ENCODE results near the gene CD200R1L.
A peak's percentile ranks its signal among the peaks of the same experiment; 100 is the strongest.

CD200R1L gene

DNA sequence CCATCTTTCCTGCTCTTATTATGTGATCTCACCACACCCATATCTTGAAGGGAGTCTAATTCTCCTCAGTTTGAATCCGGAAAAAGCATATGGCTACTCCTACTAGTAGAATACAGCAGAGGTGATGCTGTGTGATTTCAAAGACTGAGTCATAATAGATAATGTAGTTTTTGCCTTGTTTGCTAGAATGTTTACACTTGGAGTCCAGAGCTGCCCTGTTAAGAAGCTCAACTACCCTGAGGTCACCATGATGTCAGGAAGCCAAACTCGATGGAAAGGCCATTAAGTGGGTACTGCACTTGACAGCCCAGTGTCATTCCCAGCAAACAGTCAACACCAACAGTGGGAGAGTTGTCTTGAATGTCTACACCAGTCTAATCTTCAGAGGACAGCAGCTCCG is 56.9 kb downstream of the CD200R1L start:
- TF ChIP-seq GATA2 (IDR thresholded peaks at IDR 0.05; ENCODE audit: low read depth, low read length) (no peak), GATA3 (IDR thresholded peaks at IDR 0.05; ENCODE audit: low read depth, low read length) (no peak)

DNA sequence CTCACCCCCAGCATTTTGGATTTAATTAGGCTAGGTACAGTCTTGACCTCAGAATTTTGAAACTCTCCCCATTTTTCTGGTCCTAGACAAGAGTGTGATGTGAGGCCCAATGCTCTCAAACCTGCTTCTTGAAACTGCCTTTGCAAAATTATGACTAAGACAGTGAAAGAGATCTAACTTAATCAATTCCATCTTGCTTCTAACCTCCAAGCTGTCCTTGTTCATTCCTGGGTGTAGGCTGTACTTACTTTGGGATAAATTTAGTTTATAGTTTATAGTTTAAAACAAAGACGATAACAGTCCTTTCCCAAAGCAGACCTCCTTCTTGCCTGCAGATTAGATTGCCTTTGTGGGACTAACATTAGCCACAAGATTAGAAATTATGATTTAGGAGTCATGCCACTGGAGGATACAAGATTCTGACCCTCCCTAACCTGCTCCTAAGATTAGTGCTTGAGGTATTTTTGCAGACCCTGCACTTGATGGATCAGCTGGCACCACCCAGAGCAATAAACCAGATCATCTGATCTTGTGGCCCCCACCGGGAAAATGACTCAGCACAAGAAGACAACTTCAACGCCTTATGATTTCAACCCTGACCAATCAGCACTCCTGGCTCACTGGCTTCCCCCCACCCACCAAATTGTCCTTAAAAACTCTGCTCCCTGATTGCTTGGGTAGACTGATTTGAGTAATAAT is 59.6 kb downstream of the CD200R1L start:
- TF ChIP-seq GATA2 (IDR thresholded peaks at IDR 0.05; ENCODE audit: low read depth, low read length) (no peak), GATA3 (IDR thresholded peaks at IDR 0.05; ENCODE audit: low read depth, low read length) (no peak)

DNA sequence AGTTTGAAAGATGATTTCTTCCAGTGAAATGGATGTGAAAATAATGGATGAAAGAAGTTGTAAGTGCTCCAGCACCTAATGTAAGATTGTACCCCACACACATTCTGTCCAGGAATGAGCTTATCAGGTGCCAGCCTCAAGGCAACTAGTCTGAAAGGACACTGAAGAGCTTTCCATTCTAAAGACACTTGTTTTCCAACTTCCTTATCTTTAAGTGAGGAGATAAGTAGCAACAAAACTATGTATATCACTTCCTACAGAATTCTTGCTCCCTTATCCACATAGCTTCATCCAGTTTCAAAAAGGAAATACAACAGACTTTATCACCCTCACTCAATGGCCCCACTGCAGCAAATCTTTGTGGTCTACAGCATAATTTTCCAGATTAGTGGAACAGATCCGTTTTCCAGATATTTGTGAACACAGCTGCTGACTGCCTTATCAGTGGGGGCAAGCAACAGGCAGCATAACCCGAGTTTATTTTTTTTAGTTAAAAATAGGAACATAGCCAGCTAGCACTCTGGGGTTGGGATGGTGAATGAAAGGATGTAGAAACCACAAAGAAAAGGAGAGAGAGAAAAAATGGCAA is 60.6 kb downstream of the CD200R1L start:
- TF ChIP-seq GATA3 (IDR thresholded peaks at IDR 0.05; ENCODE audit: low read depth, low read length) = no peak
- TF ChIP-seq GATA2 (IDR thresholded peaks at IDR 0.05; ENCODE audit: low read depth, low read length) = peak; percentile 58

DNA sequence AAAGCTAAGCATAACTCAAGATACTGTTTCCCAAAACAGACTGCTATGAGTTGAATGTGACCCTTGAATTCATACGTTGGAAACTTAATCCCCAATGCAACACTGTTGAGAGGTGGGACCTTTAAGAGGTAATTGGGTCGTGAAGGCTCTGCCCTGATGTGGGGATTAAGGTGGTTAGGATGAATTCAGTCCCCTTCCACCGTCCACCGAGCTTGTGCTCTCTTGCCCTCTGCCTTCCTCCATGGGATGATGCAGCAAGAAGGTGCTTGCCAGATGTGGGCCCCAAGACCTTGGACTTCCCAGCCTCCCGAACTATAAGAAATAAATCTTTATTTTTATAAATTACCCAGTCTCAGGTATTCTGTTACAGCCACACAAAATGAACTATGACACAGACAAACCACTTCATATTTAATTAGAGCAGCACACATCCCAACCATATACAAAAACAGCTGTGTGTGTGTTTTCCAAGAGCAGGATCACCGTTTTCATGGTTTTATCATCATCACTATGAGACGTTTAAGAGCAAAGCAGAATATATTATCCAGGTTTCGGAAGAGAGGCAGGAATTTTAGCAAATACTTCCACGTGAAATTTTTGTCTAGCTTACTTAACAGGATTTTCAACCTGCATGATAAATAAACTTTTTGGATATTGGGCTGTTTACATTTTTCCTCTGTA is 61.2 kb downstream of the CD200R1L start:
- no peak for TF ChIP-seq GATA3 (IDR thresholded peaks at IDR 0.05; ENCODE audit: low read depth, low read length)
- TF ChIP-seq GATA2 (IDR thresholded peaks at IDR 0.05; ENCODE audit: low read depth, low read length) = no peak

DNA sequence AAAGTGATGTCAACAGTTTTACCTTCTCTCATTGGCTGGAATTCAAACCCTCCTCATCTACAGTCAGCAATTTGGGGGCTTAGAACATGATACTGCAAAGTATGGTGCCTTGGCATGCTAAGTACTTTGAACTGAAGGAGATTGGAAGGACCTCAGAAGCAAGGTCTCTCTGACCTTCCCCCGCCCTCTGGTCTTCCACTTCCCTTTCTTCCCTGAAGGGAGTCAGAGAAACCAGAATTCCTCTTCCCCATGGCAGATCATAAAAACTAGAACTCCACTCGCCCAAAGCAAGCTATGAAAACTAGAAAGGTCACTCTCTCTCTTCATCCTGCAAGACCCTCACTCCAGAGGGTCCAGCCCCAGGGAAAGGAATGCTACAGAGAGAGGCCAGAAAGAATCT is 64.2 kb downstream of the CD200R1L start:
- TF ChIP-seq GATA2 (IDR thresholded peaks at IDR 0.05; ENCODE audit: low read depth, low read length) = no peak
- TF ChIP-seq GATA3 (IDR thresholded peaks at IDR 0.05; ENCODE audit: low read depth, low read length) = no peak

DNA sequence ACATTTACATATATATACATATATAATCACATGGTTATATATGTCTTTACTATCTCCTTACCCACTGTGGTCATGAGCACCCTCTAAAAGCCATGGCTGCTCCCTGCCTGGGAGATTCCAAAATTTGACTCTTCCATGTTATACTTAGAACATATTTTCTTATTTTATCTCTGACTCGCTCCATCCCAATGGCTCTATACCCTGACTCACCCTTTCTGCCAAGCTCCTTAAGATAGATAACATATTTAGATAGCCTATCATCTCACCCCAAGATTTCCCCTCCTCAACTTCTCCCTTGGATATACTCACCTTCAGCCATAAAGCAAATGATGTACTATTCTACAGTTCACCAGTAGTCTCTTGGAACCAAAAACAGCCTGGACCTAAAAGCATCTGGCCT is 65.1 kb downstream of the CD200R1L start:
- no peak for TF ChIP-seq GATA3 (IDR thresholded peaks at IDR 0.05; ENCODE audit: low read depth, low read length)
- no peak for TF ChIP-seq GATA2 (IDR thresholded peaks at IDR 0.05; ENCODE audit: low read depth, low read length)

DNA sequence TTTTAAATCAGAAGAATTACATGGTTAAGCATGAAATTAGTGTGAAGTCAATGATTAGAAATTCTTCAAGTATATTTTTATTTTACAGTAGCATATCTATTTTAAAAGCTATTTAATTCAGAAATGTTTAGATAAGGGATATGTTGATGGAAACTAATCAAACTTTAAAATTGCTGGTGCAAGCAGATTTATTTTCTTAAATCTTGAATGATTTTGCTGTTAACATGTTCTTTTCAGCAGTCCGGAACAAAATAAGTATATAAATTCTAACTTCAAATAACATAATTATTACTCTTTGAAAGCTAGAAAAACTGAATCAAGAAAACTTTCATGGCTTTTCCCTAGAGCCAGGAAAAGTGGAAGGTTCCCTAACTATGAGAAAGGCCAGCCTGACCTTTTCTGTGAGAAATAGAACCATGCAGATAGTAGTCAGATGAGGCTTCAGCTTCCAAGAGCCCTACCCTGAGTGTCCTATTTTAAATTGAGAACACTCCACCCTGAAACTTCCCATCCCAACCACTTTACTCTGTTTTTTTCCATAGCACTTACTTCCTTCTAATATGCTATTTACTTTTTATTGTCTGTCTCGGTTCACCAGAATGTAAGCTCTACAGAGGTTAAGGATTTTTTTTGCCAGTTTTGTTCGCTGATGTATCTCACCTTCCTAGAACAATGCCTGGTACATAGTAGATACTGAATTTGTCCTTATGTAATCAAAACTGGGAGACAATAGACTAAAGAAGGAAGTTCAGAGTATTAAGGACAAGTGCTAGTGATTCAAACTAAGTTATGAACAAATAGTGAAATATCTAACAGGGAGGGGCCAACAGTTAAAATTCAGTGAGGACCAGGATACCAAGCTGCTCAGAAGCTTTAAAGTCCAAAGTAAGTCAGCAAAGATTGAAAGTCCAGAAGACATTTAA is 66.8 kb downstream of the CD200R1L start:
- no peak for TF ChIP-seq GATA3 (IDR thresholded peaks at IDR 0.05; ENCODE audit: low read depth, low read length)
- TF ChIP-seq GATA2 (IDR thresholded peaks at IDR 0.05; ENCODE audit: low read depth, low read length) = no peak

DNA sequence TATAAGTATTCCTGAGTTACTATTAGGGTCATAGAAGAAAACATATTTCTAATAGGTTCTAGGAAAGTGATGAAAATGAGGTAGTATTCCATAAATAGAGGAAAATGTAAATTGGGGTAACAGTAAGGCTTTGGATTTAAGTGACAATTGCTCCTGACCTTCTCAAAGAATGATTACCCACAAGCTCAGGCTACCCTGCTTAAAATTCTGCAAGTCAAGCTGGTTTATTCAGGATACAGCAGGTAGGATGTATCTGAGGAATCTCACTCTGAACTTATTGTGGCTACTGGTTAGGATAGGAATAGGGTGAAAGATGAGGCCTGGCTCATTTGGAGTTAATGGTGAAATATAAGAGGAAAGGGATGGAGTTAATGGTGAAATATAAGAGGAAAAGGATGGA is 67.7 kb downstream of the CD200R1L start:
- TF ChIP-seq GATA3 (IDR thresholded peaks at IDR 0.05; ENCODE audit: low read depth, low read length) (no peak), GATA2 (IDR thresholded peaks at IDR 0.05; ENCODE audit: low read depth, low read length) (no peak)

DNA sequence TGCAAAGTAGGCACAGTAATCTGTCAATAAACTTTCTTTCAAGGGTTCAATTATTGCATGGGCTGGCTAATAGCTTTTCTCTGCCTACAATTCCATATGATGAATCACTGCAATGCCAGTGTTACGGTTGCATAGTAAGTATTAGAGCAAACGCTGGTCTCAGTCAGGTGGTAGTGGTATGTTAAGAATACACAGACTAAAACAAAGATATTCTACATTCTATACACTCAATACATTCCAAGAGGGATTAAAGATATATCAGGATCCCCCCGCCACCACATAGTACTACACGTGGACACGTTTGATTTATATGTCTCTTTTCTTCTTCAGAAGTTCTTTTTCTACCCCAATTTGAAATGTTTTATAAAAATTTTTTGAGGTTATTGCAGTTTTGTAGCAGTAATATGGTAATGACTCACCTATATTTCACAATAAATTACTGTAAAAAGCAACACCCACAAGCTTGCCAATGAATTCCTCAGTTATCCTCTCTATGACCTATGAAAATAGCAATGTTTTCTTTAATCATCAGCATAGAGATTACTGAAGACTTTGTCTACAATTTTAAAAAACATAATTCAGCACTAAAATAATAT is 68.2 kb downstream of the CD200R1L start:
- TF ChIP-seq GATA3 (IDR thresholded peaks at IDR 0.05; ENCODE audit: low read depth, low read length) (no peak), GATA2 (IDR thresholded peaks at IDR 0.05; ENCODE audit: low read depth, low read length) (no peak)

DNA sequence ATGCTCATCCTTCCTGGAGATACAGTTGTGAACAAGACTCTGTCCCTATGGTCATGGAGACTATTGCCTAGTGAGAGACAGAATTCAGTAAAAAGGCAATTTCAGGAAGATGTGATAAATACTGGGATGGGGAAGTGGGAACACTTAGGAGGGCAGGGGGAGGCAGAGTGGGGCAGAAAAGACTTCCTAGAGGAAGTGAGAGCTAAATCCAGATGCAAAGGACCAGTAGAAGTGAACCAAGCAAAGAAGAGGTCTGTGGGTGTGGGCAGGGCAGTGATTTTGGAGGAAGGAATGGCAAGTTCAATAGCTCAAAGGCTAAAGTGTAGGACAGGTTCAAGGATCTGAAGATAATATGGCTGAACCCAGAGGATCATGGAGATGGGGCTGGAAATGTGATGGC is 68.9 kb downstream of the CD200R1L start:
- no peak for TF ChIP-seq GATA2 (IDR thresholded peaks at IDR 0.05; ENCODE audit: low read depth, low read length)
- TF ChIP-seq GATA3 (IDR thresholded peaks at IDR 0.05; ENCODE audit: low read depth, low read length) = no peak

DNA sequence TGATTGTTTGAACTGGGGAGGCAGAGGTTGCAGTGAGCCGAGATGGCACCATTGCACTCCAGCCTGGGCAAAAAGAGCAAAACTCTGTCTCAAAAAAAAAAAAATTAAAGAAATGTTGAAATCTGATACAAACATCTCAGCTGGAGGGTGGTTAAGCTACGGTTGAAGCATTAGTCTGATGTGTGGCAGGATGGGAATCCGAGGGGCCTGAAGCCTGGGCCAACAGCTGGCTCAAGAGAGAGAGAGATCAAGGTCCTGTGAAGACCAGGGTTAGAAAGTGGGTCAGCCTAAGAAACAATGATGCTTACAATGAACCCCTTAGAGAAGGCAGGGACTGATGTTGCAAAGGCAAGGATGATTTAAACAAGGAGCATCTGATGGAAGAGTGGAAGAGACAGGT is 69.8 kb downstream of the CD200R1L start:
- no peak for TF ChIP-seq GATA2 (IDR thresholded peaks at IDR 0.05; ENCODE audit: low read depth, low read length)
- TF ChIP-seq GATA3 (IDR thresholded peaks at IDR 0.05; ENCODE audit: low read depth, low read length) = no peak

DNA sequence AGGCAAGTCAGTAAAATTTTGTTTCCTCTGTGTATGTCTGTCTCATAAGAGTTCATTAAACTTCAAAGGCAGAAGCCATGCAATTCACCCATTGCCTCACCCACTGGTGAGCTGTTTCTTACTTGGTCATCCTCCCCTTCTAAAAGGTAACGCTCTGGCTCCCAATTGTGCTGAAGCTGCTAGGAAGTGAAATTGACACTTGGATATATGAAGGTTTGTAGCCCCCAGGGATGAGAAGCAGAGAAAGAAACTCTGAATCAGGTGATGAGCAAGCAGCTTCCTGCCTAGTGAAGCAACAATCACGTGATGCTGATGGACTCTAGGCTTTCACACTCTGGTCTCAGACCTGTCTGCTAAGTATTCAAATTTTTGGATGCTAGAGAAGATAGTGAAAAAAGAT is 70.7 kb downstream of the CD200R1L start:
- TF ChIP-seq GATA3 (IDR thresholded peaks at IDR 0.05; ENCODE audit: low read depth, low read length) (no peak), GATA2 (IDR thresholded peaks at IDR 0.05; ENCODE audit: low read depth, low read length) (no peak)

DNA sequence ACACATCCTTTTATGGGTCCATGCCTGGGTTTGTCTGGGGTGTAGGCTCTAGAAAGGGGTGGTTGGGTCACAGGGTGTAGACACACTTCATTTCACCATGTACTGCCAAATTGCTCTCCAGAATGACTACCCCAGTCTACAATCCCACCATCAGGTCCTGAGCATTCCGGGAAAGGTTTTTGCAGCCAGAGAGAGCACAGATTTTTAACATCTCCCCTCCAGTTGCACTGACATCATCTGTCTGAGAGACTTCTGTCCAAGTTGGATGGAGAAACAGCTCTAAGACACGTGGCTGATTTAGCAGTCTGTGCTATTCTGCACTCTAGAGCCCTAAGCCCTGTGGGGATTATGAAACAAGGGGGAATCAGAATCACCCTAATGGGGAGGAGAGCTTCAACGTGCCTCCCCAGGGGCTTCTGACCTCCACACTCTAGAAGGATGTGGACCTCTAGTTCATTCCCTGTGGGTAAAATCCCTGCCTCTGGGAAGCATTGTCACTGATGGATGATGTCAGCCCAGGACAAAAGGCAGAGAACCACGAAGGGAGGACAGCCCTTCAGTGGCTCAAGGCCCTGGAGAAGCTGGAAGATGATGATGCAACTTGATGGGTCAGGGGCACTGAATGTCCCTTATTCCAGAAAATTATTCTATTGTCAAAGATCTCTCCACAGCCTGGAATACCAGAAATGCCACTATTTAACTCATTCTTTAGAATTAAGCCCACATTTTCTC is 71.5 kb downstream of the CD200R1L start:
- TF ChIP-seq GATA3 (IDR thresholded peaks at IDR 0.05; ENCODE audit: low read depth, low read length) = no peak
- TF ChIP-seq GATA2 (IDR thresholded peaks at IDR 0.05; ENCODE audit: low read depth, low read length) = no peak
